Measurements from ENCODE around the gene ZNF45.

ZNF45 gene

DNA sequence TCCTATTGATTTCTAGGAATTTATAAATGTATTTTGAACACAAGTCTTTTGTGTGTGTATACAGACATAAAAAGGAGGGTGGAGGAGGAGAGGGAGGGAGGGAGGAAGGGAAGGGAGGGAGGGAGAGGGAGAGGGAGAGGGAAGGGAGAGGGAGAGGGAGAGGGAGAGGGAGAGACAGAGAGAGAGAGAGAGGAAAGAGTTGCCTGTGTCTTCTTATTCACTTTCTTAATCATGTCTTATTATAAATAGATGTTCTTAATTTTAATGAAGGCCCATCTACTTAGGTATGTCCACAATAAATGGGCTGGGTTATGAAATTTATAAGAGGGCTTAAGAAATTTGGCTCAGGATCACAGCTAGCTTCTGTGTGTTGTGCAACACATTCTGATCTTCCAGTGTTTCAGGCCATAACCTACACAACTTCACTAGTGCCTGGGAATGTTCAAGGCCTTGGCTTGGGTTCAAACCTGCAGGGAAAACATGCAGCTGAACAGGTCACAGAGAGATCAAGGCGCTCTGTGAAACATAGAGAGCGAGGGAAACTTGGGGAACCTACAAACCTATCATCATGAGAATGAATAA, 39.3 kb downstream of the ZNF45 start:
- no peak for ATAC-seq
- TF ChIP-seq, protein P1, sequence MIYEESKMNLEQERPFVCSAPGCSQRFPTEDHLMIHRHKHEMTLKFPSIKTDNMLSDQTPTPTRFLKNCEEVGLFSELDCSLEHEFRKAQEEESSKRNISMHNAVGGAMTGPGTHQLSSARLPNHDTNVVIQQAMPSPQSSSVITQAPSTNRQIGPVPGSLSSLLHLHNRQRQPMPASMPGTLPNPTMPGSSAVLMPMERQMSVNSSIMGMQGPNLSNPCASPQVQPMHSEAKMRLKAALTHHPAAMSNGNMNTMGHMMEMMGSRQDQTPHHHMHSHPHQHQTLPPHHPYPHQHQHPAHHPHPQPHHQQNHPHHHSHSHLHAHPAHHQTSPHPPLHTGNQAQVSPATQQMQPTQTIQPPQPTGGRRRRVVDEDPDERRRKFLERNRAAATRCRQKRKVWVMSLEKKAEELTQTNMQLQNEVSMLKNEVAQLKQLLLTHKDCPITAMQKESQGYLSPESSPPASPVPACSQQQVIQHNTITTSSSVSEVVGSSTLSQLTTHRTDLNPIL (CRISPR knock-in tag; IDR thresholded peaks at IDR 0.05; ENCODE audit: low read depth): no peak
- TF ChIP-seq, protein P2, sequence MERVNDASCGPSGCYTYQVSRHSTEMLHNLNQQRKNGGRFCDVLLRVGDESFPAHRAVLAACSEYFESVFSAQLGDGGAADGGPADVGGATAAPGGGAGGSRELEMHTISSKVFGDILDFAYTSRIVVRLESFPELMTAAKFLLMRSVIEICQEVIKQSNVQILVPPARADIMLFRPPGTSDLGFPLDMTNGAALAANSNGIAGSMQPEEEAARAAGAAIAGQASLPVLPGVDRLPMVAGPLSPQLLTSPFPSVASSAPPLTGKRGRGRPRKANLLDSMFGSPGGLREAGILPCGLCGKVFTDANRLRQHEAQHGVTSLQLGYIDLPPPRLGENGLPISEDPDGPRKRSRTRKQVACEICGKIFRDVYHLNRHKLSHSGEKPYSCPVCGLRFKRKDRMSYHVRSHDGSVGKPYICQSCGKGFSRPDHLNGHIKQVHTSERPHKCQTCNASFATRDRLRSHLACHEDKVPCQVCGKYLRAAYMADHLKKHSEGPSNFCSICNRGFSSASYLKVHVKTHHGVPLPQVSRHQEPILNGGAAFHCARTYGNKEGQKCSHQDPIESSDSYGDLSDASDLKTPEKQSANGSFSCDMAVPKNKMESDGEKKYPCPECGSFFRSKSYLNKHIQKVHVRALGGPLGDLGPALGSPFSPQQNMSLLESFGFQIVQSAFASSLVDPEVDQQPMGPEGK (CRISPR knock-in tag; IDR thresholded peaks at IDR 0.05; ENCODE audit: borderline replicate concordance): no peak
- TF ChIP-seq, protein P3, sequence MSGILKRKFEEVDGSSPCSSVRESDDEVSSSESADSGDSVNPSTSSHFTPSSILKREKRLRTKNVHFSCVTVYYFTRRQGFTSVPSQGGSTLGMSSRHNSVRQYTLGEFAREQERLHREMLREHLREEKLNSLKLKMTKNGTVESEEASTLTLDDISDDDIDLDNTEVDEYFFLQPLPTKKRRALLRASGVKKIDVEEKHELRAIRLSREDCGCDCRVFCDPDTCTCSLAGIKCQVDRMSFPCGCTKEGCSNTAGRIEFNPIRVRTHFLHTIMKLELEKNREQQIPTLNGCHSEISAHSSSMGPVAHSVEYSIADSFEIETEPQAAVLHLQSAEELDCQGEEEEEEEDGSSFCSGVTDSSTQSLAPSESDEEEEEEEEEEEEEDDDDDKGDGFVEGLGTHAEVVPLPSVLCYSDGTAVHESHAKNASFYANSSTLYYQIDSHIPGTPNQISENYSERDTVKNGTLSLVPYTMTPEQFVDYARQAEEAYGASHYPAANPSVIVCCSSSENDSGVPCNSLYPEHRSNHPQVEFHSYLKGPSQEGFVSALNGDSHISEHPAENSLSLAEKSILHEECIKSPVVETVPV (CRISPR knock-in tag; IDR thresholded peaks at IDR 0.05): no peak
- TF ChIP-seq ARNTL (CRISPR knock-in tag; IDR thresholded peaks at IDR 0.05; ENCODE audit: borderline replicate concordance, low read depth): no peak
- TF ChIP-seq ZFP3 (CRISPR knock-in tag; IDR thresholded peaks at IDR 0.05): no peak
- TF ChIP-seq GLIS3 (CRISPR knock-in tag; IDR thresholded peaks at IDR 0.05): no peak
- no peak for TF ChIP-seq BACH2 (CRISPR knock-in tag; IDR thresholded peaks at IDR 0.05; ENCODE audit: borderline replicate concordance)
- no peak for TF ChIP-seq SNAI2 (CRISPR knock-in tag; IDR thresholded peaks at IDR 0.05)
- no peak for TF ChIP-seq ZFP30 (CRISPR knock-in tag; IDR thresholded peaks at IDR 0.05)
- TF ChIP-seq ZNF565 (CRISPR knock-in tag; conservative IDR thresholded peaks at IDR 0.05; ENCODE audit: low read depth): no peak
- no peak for TF ChIP-seq TOX (CRISPR knock-in tag; IDR thresholded peaks at IDR 0.05; ENCODE audit: borderline replicate concordance)
- TF ChIP-seq RARB (CRISPR knock-in tag; IDR thresholded peaks at IDR 0.05): no peak
- TF ChIP-seq ZC3H10 (CRISPR knock-in tag; IDR thresholded peaks at IDR 0.05): no peak
- TF ChIP-seq PPARA (CRISPR knock-in tag; IDR thresholded peaks at IDR 0.05; ENCODE audit: borderline replicate concordance): no peak
- TF ChIP-seq TCF4 (CRISPR knock-in tag; IDR thresholded peaks at IDR 0.05; ENCODE audit: borderline replicate concordance): no peak
- no peak for TF ChIP-seq OSR1 (CRISPR knock-in tag; IDR thresholded peaks at IDR 0.05)
- no peak for TF ChIP-seq ZNF70 (CRISPR knock-in tag; IDR thresholded peaks at IDR 0.05)
- TF ChIP-seq ESRRG (CRISPR knock-in tag; IDR thresholded peaks at IDR 0.05): no peak
- TF ChIP-seq, protein P4, sequence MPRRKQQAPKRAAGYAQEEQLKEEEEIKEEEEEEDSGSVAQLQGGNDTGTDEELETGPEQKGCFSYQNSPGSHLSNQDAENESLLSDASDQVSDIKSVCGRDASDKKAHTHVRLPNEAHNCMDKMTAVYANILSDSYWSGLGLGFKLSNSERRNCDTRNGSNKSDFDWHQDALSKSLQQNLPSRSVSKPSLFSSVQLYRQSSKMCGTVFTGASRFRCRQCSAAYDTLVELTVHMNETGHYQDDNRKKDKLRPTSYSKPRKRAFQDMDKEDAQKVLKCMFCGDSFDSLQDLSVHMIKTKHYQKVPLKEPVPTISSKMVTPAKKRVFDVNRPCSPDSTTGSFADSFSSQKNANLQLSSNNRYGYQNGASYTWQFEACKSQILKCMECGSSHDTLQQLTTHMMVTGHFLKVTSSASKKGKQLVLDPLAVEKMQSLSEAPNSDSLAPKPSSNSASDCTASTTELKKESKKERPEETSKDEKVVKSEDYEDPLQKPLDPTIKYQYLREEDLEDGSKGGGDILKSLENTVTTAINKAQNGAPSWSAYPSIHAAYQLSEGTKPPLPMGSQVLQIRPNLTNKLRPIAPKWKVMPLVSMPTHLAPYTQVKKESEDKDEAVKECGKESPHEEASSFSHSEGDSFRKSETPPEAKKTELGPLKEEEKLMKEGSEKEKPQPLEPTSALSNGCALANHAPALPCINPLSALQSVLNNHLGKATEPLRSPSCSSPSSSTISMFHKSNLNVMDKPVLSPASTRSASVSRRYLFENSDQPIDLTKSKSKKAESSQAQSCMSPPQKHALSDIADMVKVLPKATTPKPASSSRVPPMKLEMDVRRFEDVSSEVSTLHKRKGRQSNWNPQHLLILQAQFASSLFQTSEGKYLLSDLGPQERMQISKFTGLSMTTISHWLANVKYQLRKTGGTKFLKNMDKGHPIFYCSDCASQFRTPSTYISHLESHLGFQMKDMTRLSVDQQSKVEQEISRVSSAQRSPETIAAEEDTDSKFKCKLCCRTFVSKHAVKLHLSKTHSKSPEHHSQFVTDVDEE (CRISPR knock-in tag; IDR thresholded peaks at IDR 0.05): no peak

DNA sequence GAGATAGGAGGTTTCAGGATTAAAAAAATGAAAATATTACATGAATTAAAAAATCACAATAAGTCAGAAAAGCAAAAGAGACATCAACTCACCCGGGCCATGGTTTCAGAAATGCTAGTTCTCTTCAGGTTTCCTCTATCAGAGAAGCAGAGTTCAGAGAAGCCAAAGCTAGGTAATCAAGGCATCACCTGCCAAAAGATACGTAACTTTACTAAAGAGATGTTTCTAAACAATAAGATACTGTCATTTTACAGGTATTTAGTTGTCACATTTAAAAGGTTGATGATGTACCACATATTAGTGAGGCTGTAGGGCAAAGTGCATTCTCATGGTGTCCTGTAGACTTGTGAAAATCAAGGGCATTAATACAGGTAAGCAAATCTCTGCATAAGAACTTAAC, 51.2 kb downstream of the ZNF45 start, which contains the start of gene ZNF404:
Gene ZNF404 (minus strand): TSS at position 101 of the 400 bp plus-strand sequence.
- no peak for ATAC-seq
- TF ChIP-seq ZC3H10 (CRISPR knock-in tag; IDR thresholded peaks at IDR 0.05) (no peak), ZNF70 (CRISPR knock-in tag; IDR thresholded peaks at IDR 0.05) (no peak), RARB (CRISPR knock-in tag; IDR thresholded peaks at IDR 0.05) (no peak), PPARA (CRISPR knock-in tag; IDR thresholded peaks at IDR 0.05; ENCODE audit: borderline replicate concordance) (no peak), BACH2 (CRISPR knock-in tag; IDR thresholded peaks at IDR 0.05; ENCODE audit: borderline replicate concordance) (no peak)

DNA sequence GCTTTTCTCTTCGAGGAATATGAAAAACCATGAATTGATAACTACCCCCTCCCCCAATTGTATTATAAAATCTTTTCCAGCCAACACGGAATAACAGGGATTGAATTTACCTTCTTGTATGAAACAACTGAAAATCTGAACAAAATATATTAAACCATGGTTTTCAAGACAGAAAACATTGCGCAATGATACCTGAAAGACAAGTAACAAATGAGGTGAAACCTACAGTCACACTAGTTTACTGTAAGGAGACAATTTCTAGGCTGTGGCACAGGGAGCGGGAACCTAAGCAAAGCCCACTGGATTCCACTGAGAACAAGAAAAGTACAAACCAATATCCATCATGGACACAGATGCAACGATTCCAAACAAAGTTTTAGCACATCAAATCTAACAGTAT, 54.6 kb downstream of the ZNF45 start:
- TF ChIP-seq, protein P5, sequence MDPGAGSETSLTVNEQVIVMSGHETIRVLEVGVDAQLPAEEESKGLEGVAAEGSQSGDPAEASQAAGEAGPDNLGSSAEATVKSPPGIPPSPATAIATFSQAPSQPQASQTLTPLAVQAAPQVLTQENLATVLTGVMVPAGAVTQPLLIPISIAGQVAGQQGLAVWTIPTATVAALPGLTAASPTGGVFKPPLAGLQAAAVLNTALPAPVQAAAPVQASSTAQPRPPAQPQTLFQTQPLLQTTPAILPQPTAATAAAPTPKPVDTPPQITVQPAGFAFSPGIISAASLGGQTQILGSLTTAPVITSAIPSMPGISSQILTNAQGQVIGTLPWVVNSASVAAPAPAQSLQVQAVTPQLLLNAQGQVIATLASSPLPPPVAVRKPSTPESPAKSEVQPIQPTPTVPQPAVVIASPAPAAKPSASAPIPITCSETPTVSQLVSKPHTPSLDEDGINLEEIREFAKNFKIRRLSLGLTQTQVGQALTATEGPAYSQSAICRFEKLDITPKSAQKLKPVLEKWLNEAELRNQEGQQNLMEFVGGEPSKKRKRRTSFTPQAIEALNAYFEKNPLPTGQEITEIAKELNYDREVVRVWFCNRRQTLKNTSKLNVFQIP (CRISPR knock-in tag; IDR thresholded peaks at IDR 0.05; ENCODE audit: borderline replicate concordance, low read depth): no peak
- TF ChIP-seq GLIS3 (CRISPR knock-in tag; IDR thresholded peaks at IDR 0.05): no peak
- no peak for TF ChIP-seq ESRRG (CRISPR knock-in tag; IDR thresholded peaks at IDR 0.05)
- no peak for TF ChIP-seq ZNF565 (CRISPR knock-in tag; conservative IDR thresholded peaks at IDR 0.05; ENCODE audit: low read depth)
- TF ChIP-seq BACH2 (CRISPR knock-in tag; IDR thresholded peaks at IDR 0.05; ENCODE audit: borderline replicate concordance): no peak
- TF ChIP-seq ZNF8 (CRISPR knock-in tag; IDR thresholded peaks at IDR 0.05): no peak
- no peak for TF ChIP-seq SNAI2 (CRISPR knock-in tag; IDR thresholded peaks at IDR 0.05)
- TF ChIP-seq, protein P4 (CRISPR knock-in tag; IDR thresholded peaks at IDR 0.05): no peak
- no peak for TF ChIP-seq RARB (CRISPR knock-in tag; IDR thresholded peaks at IDR 0.05)
- no peak for TF ChIP-seq ISL1 (CRISPR knock-in tag; IDR thresholded peaks at IDR 0.05)
- TF ChIP-seq ZFP30 (CRISPR knock-in tag; IDR thresholded peaks at IDR 0.05): no peak
- TF ChIP-seq ZNF70 (CRISPR knock-in tag; IDR thresholded peaks at IDR 0.05): no peak
- no peak for TF ChIP-seq TOX (CRISPR knock-in tag; IDR thresholded peaks at IDR 0.05; ENCODE audit: borderline replicate concordance)
- TF ChIP-seq, protein P3 (CRISPR knock-in tag; IDR thresholded peaks at IDR 0.05): no peak
- no peak for TF ChIP-seq ARNTL (CRISPR knock-in tag; IDR thresholded peaks at IDR 0.05; ENCODE audit: borderline replicate concordance, low read depth)
- no peak for ATAC-seq
